Endothelial cell of umbilical vein (primary cell): ENCODE measurements around the gene CDYL. TPM values are rescaled to one million over a fixed set of nuclear protein-coding genes. Genes with fewer than 3 reads are reported as not detected.

Source experiments
- BruUV-seq: library from RNA; stranded (reverse); fragments of 400-500 nt; replicated peaks from 2 replicates; lab custom pipeline; 2021; lab: Mats Ljungman, UMichigan
- CTCF ChIA-PET: fragments of 300-600, 350-600 bp; sonication (Branson Sonifier 250); formaldehyde crosslinking; loops from one replicate; lab custom pipeline; 2021; ENCODE audit warnings: antibody characterized with exemption, inconsistent platforms; lab: Charles Lee
- POLR2A ChIA-PET: fragments of 300-600, 350-600 bp; sonication (Branson Sonifier 250); formaldehyde crosslinking; loops from one replicate; lab custom pipeline; 2021; ENCODE audit warnings: antibody characterized with exemption, inconsistent platforms; lab: Charles Lee
- DNase-seq: peaks from one replicate; pipeline ENCODE4 v3.0.0-alpha.2; 2011; ENCODE audit warnings: low read depth, low spot score
- FAIRE-seq: peaks from 2 replicates; lab custom pipeline; 2011; peaks lifted over from hg19 to GRCh38; lab: Jason Lieb, UNC
- H2AFZ ChIP-seq: 2 replicates; pipeline ENCODE4 v1.6.0; 2012; ENCODE audit warnings: low read depth, low read length, control low read depth, inconsistent platforms
- H3K27ac ChIP-seq: 2 replicates; pipeline ENCODE4 v1.5.1; 2011; ENCODE audit warnings: low read depth, mild to moderate bottlenecking, control low read depth, low read length, moderate library complexity; ENCODE audit not compliant: insufficient read depth
- H3K27me3 ChIP-seq, 2 experiments: 2 replicates each; pipeline versions ENCODE4 v1.6.0 to v1.6.1; 2011; ENCODE audit warnings: low read length in 2 of 2, mixed read lengths in 1 of 2; ENCODE audit not compliant: control insufficient read depth in 2 of 2, insufficient read depth in 2 of 2
- H3K36me3 ChIP-seq, 2 experiments: 2 replicates in 1 of 2; 3 replicates in 1 of 2; pipeline ENCODE4 v1.5.1; 2011; ENCODE audit warnings: low read length in 2 of 2, mild to moderate bottlenecking in 1 of 2, moderate library complexity in 1 of 2; ENCODE audit not compliant: control insufficient read depth in 2 of 2, insufficient read depth in 2 of 2; ENCODE audit errors: extremely low read depth in 1 of 2
- H3K4me1 ChIP-seq: 3 replicates; pipeline ENCODE4 v1.5.1; 2011; ENCODE audit warnings: mild to moderate bottlenecking, low read length; ENCODE audit not compliant: control insufficient read depth, insufficient read depth; ENCODE audit errors: extremely low read depth
- H3K4me2 ChIP-seq: 2 replicates; pipeline ENCODE4 v1.6.1; 2011; ENCODE audit warnings: low read length, control low read depth, mixed read lengths; ENCODE audit not compliant: insufficient read depth
- H3K4me3 ChIP-seq, 3 experiments: fragments of 200-600 bp in 1 of 3; sonication (generic), shearing (Covaris generic) in 1 of 3; replicated peaks in 1 of 3; 2 replicates each; pipeline ENCODE4 v1.5.1; 2011 to 2016; ENCODE audit warnings: control low read depth in 3 of 3, low read length in 3 of 3, mild to moderate bottlenecking in 2 of 3, inconsistent platforms in 1 of 3, low read depth in 1 of 3, moderate library complexity in 1 of 3; ENCODE audit not compliant: insufficient read depth in 1 of 3
- H3K79me2 ChIP-seq: 2 replicates; pipeline ENCODE4 v1.6.0; 2012; ENCODE audit warnings: low read length, inconsistent platforms; ENCODE audit not compliant: control insufficient read depth, insufficient read depth
- H3K9ac ChIP-seq: replicated peaks from 2 replicates; pipeline ENCODE3; 2011; ENCODE audit warnings: low read length, control low read depth; ENCODE audit not compliant: insufficient read depth; ENCODE audit errors: extremely low read depth
- H3K9me1 ChIP-seq: replicated peaks from 3 replicates; pipeline ENCODE4 v1.6.0; 2011; ENCODE audit warnings: mild to moderate bottlenecking, low read length; ENCODE audit not compliant: control insufficient read depth, insufficient read depth; ENCODE audit errors: extremely low read depth
- H3K9me3 ChIP-seq: replicated peaks from 2 replicates; pipeline ENCODE4 v1.5.1; 2012; ENCODE audit warnings: low read length, inconsistent platforms; ENCODE audit not compliant: control insufficient read depth, insufficient read depth
- H4K20me1 ChIP-seq: replicated peaks from 2 replicates; pipeline ENCODE3; 2011; ENCODE audit warnings: mild to moderate bottlenecking, low read length; ENCODE audit not compliant: control insufficient read depth, insufficient read depth; ENCODE audit errors: extremely low read depth
- CTCF ChIP-seq, 2 donors: IDR thresholded peaks; 1 replicate in 1 of 2; 2 replicates in 1 of 2; pipeline ENCODE4 v1.5.1; 2011; ENCODE audit warnings: low read length in 2 of 2, mild to moderate bottlenecking in 2 of 2, moderate library complexity in 2 of 2, control low read depth in 1 of 2, inconsistent platforms in 1 of 2, low read depth in 1 of 2; ENCODE audit not compliant: insufficient read depth in 1 of 2; ENCODE audit errors: extremely low read depth in 1 of 2
- EZH2 ChIP-seq: IDR thresholded peaks from 2 replicates; pipeline ENCODE4 v1.6.1; 2012; ENCODE audit warnings: borderline replicate concordance, low read depth, mild to moderate bottlenecking, moderate library complexity, low read length, inconsistent platforms; ENCODE audit not compliant: severe bottlenecking
- FOS ChIP-seq: IDR thresholded peaks from 2 replicates; pipeline ENCODE4 v1.6.1; 2011; ENCODE audit warnings: mild to moderate bottlenecking, low read length, moderate library complexity, borderline replicate concordance; ENCODE audit not compliant: insufficient read depth
- GATA2 ChIP-seq: IDR thresholded peaks from 2 replicates; pipeline ENCODE4 v1.7.0; 2011; ENCODE audit warnings: low read depth, mild to moderate bottlenecking, moderate library complexity, mixed read lengths, low read length; ENCODE audit not compliant: insufficient read length, insufficient read depth
- JUN ChIP-seq: IDR thresholded peaks from 2 replicates; pipeline ENCODE4 v1.6.1; 2011; ENCODE audit warnings: borderline replicate concordance, low read depth; ENCODE audit not compliant: insufficient read length, insufficient read depth
- MAX ChIP-seq: IDR thresholded peaks from 2 replicates; pipeline ENCODE4 v1.6.1; 2011; ENCODE audit not compliant: insufficient read depth, insufficient read length
- MYC ChIP-seq: IDR thresholded peaks from one replicate; pipeline ENCODE4 v1.6.1; 2011; ENCODE audit warnings: mild to moderate bottlenecking, low read depth, low read length
- POLR2A ChIP-seq: IDR thresholded peaks from 2 replicates; pipeline ENCODE4 v1.6.1; 2012; ENCODE audit warnings: low read depth, mild to moderate bottlenecking, control low read depth, low read length
- POLR2AphosphoS5 ChIP-seq: IDR thresholded peaks from 2 replicates; pipeline ENCODE4 v1.6.1; 2012; ENCODE audit warnings: low read depth, mild to moderate bottlenecking, control low read depth, low read length, moderate library complexity; ENCODE audit not compliant: insufficient read depth
- dilution Hi-C: fragments of 300-500 bp; cut with MboI; formaldehyde crosslinking; loops from one replicate; pipeline ENCODE4 v1.15.0; 2019; ENCODE audit warnings: low sequenced_read_pairs; ENCODE audit not compliant: extremely low pct_ligation_motif_present
- intact Hi-C: fragments of 100-400 bp; cut with micrococcal nuclease; formaldehyde crosslinking; loops from one replicate; pipeline ENCODE4 v1.10.0; 2022
- polyA plus RNA-seq, 4 experiments: library from polyadenylated mRNA; depleted of rRNA in 3 of 4; stranded (reverse) in 3 of 4; unstranded in 1 of 4; fragments of >200 nt; gene quantifications; 2 replicates each; pipeline versions ENCODE4 v1.2.1 to v1.2.3, GENCODE V29; 2011 to 2012; ENCODE audit warnings: missing spikeins in 1 of 4
- total RNA-seq: library from RNA; stranded (reverse); gene quantifications from 2 replicates; pipeline ENCODE4 v1.2.3, GENCODE V29; 2021

Gene CDYL
- total and polyA plus RNA-seq, 2 donors (not counting 3 experiments of a cell fraction or from before 2014, with no cell fraction given) = 10.2 to 35.6 TPM

GRCh38 chr6:4905826-4906225 is 129.6 kb downstream of the CDYL start:
- H3K4me2 ChIP-seq = no peak overlapping the region
- intact Hi-C loops = no loop called here
- DNase-seq = no peak
- H3K9ac ChIP-seq = no peak overlapping the region
- TF ChIP-seq GATA2 = no peak
- TF ChIP-seq CTCF (IDR thresholded peaks at IDR 0.05; ENCODE audit: extremely low read depth in 1 of 2, insufficient read depth in 1 of 2, low read depth in 1 of 2, low read length in 2 of 2) = no peak
- no peak for TF ChIP-seq JUN
- no peak for TF ChIP-seq POLR2AphosphoS5
- no peak for TF ChIP-seq POLR2A
- TF ChIP-seq MAX = no peak
- TF ChIP-seq MYC = no peak
- no peak for TF ChIP-seq EZH2
- TF ChIP-seq FOS = no peak
- H3K27ac ChIP-seq = no peak overlapping the region
- BruUV-seq = no TSS peak
- no peak for FAIRE-seq
- H3K36me3 ChIP-seq = peaks cover 0 to 2% of the 10 kb centered on the region in 2 experiments
- dilution Hi-C loops = no loop called here
- no peak overlapping the region for H2AFZ ChIP-seq
- no peaks in the 10 kb centered on the region for H3K9me3 ChIP-seq
- no peaks in the 10 kb centered on the region for H3K9me1 ChIP-seq
- H4K20me1 ChIP-seq = no peaks in the 10 kb centered on the region
- H3K79me2 ChIP-seq = peaks cover 2% of the 10 kb centered on the region
- no peaks in the 10 kb centered on the region for H3K27me3 ChIP-seq
- POLR2A ChIA-PET = no interaction called here
- H3K4me1 ChIP-seq = no peaks in the 10 kb centered on the region
- no peak overlapping the region for H3K4me3 ChIP-seq
- CTCF ChIA-PET = no interaction called here
